ENCODE results near the gene PRAMEF10. TPM values are rescaled to one million over a fixed set of nuclear protein-coding genes. Genes with fewer than 3 reads are reported as not detected.
"Not testable (repeated sequence)": the region's sequence is repeated elsewhere in the genome, so short reads cannot be mapped to it uniquely, and the experiment has no call there.

Gene PRAMEF10

DNA sequence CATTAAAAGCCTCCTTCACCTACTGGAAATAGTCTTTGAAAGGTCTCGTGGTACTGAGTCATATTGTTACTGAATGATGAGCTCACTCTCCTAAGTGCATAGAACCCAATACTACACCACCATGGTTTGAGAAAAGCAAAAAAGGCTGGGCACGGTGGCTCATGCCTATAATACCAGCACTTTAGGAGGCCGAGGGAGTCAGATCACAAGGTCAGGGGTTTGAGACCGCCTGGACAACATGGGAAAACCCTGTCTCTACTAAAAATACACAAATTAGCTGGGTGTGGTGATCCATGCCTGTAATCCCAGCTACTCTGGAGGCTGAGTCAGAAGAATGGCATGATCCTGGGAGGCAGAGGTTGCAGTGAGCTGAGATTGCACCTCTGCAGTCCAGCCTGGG lies 46.3 kb downstream of the PRAMEF10 start:
- no peak overlapping the region for H3K4me3 ChIP-seq (ENCODE audit: low read length)
- no peak overlapping the region for H3K4me2 ChIP-seq (ENCODE audit: low read length)
- H3K9me3 ChIP-seq (replicated peaks; ENCODE audit: low read length) = peaks cover 4% of the 10 kb centered on the region
- H3K9ac ChIP-seq (ENCODE audit: low read depth, low read length) = no peak overlapping the region
- no peaks in the 10 kb centered on the region for H3K36me3 ChIP-seq (ENCODE audit: insufficient read depth, low read length)
- no peaks in the 10 kb centered on the region for H3K27me3 ChIP-seq (ENCODE audit: control insufficient read depth, insufficient read depth, low read length)
- no peaks in the 10 kb centered on the region for H3K4me1 ChIP-seq (ENCODE audit: control insufficient read depth, insufficient read depth, low read length)

DNA sequence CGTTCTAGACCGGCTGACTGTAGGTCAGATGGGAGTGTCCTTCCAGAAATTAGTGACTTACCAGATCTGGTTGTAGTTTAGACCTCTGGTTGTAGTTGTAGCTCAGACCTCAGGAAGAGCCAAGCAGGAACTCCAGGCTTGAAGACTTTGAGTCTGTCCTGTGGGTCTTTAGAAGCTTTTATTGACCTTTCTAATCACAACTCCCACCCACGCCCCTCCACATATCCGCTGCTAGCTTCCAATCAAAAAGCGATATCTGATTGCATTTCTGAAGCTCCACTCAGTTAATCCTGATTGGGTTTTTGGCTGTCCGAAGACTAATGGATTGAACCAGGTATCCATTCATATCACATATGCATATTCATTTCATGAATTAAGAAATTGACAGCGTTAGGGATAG lies 49.5 kb downstream of the PRAMEF10 start, which contains the start of gene HNRNPCL1:
HNRNPCL1 (minus strand) TSS at position 101 of the 400 bp plus-strand sequence. CDS start 431 bp downstream, outside the sequence.
- H3K9ac ChIP-seq (ENCODE audit: low read depth, low read length); H3K9me3 ChIP-seq (replicated peaks; ENCODE audit: low read length); H3K4me2 ChIP-seq (ENCODE audit: low read length); H3K4me1 ChIP-seq (ENCODE audit: control insufficient read depth, insufficient read depth, low read length); H3K27me3 ChIP-seq (ENCODE audit: control insufficient read depth, insufficient read depth, low read length); H3K4me3 ChIP-seq (ENCODE audit: low read length); H3K36me3 ChIP-seq (ENCODE audit: insufficient read depth, low read length): not testable (repeated sequence)

Small RNA genes lying within 50 kb of the gene (small RNA-seq; reads per million reads assigned to genes)
- gene RNU6-1072P = not detected

Measured in skeletal muscle satellite cell (primary cell).